ENCODE results near the gene OPCML.

The OPCML gene

DNA sequence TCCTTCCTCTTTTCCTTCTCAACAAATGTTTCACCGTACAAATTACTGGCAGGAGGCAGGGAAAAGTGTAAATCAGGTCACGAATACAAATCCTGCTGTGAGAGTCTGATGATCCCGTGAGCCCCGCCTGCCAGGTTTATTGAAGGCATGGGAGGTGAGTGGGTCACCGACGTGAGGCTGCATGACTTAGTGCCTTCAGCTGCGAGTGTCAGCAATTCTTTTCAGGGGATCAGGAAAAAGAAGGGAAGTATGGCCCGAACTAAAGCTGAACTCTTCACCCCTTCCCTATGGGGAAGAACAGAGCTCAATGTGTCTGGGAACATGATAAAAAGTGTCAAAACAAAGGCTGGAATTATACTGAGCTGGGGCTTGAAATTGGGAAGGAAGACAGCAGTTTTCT is 166.2 kb downstream of the OPCML start:
- H3K27ac ChIP-seq (replicated peaks), result no peak overlapping the region
- TF ChIP-seq GABPA (IDR thresholded peaks at IDR 0.05; ENCODE audit: low read depth) (no peak), SPI1 (IDR thresholded peaks at IDR 0.05; ENCODE audit: borderline replicate concordance, low read depth) (no peak), POLR2AphosphoS5 (IDR thresholded peaks at IDR 0.05; ENCODE audit: low read depth) (no peak)
- TF ChIP-seq, protein P1, sequence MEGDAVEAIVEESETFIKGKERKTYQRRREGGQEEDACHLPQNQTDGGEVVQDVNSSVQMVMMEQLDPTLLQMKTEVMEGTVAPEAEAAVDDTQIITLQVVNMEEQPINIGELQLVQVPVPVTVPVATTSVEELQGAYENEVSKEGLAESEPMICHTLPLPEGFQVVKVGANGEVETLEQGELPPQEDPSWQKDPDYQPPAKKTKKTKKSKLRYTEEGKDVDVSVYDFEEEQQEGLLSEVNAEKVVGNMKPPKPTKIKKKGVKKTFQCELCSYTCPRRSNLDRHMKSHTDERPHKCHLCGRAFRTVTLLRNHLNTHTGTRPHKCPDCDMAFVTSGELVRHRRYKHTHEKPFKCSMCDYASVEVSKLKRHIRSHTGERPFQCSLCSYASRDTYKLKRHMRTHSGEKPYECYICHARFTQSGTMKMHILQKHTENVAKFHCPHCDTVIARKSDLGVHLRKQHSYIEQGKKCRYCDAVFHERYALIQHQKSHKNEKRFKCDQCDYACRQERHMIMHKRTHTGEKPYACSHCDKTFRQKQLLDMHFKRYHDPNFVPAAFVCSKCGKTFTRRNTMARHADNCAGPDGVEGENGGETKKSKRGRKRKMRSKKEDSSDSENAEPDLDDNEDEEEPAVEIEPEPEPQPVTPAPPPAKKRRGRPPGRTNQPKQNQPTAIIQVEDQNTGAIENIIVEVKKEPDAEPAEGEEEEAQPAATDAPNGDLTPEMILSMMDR (IDR thresholded peaks at IDR 0.05; ENCODE audit: insufficient read depth, low read length), result no peak
- no peak for DNase-seq (ENCODE audit: low read depth in 1 of 2, low spot score in 1 of 2)

DNA sequence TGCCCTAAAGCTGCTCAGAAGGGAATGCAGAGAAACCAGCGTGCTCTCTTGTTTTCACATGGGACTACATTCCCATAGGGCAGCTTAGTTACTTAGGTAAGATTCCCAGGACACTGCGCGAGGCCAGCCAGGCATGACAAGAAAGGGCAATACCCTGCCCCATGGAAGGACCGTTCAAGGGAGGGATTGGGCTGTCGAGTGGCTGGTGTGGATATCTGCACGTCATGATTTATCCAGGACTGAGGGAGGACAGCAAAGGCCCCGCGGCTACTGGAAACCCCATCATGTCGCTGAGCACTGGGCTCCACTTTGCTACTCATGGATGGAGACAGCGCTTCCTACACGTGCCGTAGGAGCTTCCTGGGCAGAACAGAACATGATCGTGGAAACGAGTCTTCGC is 169.4 kb downstream of the OPCML start:
- no peak for TF ChIP-seq SPI1 (IDR thresholded peaks at IDR 0.05; ENCODE audit: borderline replicate concordance, low read depth)
- TF ChIP-seq POLR2AphosphoS5 (IDR thresholded peaks at IDR 0.05; ENCODE audit: low read depth), result no peak
- TF ChIP-seq GABPA (IDR thresholded peaks at IDR 0.05; ENCODE audit: low read depth), result no peak
- H3K4me3 ChIP-seq (replicated peaks; ENCODE audit: insufficient read depth, low read length), result no peak overlapping the region
- no peak for DNase-seq (ENCODE audit: low read depth in 1 of 2, low spot score in 1 of 2)
- no peaks in the 10 kb centered on the region for H3K27me3 ChIP-seq (ENCODE audit: insufficient read depth, poor library complexity, severe bottlenecking)
- no peak overlapping the region for H3K27ac ChIP-seq (replicated peaks)

More for the DNA sequence above, 166.2 kb downstream of the OPCML start:
- H3K27me3 ChIP-seq (ENCODE audit: insufficient read depth, poor library complexity, severe bottlenecking), result no peaks in the 10 kb centered on the region
- H3K4me3 ChIP-seq (replicated peaks; ENCODE audit: insufficient read depth, low read length), result no peak overlapping the region

DNA sequence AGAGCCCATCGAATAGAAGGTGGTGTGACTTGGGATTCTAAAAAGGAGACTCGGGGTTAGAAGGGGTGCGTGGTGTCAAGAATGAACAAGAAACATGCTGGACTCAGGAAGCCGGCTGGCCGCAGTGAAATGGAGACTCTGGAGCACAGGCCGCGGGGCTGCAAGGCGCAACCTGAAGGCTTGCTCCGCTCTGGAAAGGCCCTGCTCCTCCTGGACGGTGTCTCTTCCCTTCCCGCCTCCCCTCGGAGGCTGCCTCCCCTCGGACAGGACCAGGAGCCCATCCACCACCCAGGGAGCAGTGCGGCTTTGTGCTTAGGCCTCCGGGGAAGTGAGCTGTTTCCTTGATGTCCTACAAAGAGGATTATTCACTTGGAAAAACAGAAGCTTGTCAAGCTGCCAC is 170.1 kb downstream of the OPCML start:
- no peaks in the 10 kb centered on the region for H3K27me3 ChIP-seq (ENCODE audit: insufficient read depth, poor library complexity, severe bottlenecking)
- TF ChIP-seq GABPA (IDR thresholded peaks at IDR 0.05; ENCODE audit: low read depth) (no peak), POLR2AphosphoS5 (IDR thresholded peaks at IDR 0.05; ENCODE audit: low read depth) (no peak), SPI1 (IDR thresholded peaks at IDR 0.05; ENCODE audit: borderline replicate concordance, low read depth) (no peak)
- TF ChIP-seq, protein P2, sequence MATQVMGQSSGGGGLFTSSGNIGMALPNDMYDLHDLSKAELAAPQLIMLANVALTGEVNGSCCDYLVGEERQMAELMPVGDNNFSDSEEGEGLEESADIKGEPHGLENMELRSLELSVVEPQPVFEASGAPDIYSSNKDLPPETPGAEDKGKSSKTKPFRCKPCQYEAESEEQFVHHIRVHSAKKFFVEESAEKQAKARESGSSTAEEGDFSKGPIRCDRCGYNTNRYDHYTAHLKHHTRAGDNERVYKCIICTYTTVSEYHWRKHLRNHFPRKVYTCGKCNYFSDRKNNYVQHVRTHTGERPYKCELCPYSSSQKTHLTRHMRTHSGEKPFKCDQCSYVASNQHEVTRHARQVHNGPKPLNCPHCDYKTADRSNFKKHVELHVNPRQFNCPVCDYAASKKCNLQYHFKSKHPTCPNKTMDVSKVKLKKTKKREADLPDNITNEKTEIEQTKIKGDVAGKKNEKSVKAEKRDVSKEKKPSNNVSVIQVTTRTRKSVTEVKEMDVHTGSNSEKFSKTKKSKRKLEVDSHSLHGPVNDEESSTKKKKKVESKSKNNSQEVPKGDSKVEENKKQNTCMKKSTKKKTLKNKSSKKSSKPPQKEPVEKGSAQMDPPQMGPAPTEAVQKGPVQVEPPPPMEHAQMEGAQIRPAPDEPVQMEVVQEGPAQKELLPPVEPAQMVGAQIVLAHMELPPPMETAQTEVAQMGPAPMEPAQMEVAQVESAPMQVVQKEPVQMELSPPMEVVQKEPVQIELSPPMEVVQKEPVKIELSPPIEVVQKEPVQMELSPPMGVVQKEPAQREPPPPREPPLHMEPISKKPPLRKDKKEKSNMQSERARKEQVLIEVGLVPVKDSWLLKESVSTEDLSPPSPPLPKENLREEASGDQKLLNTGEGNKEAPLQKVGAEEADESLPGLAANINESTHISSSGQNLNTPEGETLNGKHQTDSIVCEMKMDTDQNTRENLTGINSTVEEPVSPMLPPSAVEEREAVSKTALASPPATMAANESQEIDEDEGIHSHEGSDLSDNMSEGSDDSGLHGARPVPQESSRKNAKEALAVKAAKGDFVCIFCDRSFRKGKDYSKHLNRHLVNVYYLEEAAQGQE (IDR thresholded peaks at IDR 0.05; ENCODE audit: insufficient replicate concordance, low read depth), result no peak
- TF ChIP-seq, protein P1 (IDR thresholded peaks at IDR 0.05; ENCODE audit: insufficient read depth, low read length), result no peak
- no peak overlapping the region for H3K4me3 ChIP-seq (replicated peaks; ENCODE audit: insufficient read depth, low read length)
- H3K27ac ChIP-seq (replicated peaks), result no peak overlapping the region
- no peak for DNase-seq (ENCODE audit: low read depth in 1 of 2, low spot score in 1 of 2)

DNA sequence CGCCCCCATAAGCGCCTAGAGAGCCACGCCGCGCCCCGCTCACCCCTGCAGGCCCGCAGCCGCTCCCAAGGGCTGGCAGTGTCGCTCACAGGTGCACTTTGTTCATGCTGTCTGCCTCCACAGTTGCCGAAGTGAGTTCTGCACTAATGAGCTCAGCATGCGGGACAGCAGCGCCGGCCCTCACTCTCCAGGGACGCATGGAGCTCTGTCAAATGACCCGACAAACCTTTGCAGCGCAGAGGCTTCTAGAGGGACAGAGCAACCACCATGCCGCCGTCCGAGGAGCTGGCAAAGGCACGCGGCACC is 170.7 kb downstream of the OPCML start:
- DNase-seq (ENCODE audit: low read depth in 1 of 2, low spot score in 1 of 2), result no peak
- H3K27ac ChIP-seq (replicated peaks), result no peak overlapping the region

More for the DNA sequence above, 170.7 kb downstream of the OPCML start:
- Histone ChIP-seq H3K27me3 (ENCODE audit: insufficient read depth, poor library complexity, severe bottlenecking) (no peaks in the 10 kb centered on the region), H3K4me3 (replicated peaks; ENCODE audit: insufficient read depth, low read length) (no peak overlapping the region)
- TF ChIP-seq, protein P2 (IDR thresholded peaks at IDR 0.05; ENCODE audit: insufficient replicate concordance, low read depth), result no peak
- TF ChIP-seq GABPA (IDR thresholded peaks at IDR 0.05; ENCODE audit: low read depth) (no peak), SPI1 (IDR thresholded peaks at IDR 0.05; ENCODE audit: borderline replicate concordance, low read depth) (no peak), POLR2AphosphoS5 (IDR thresholded peaks at IDR 0.05; ENCODE audit: low read depth) (no peak)
- TF ChIP-seq, protein P1 (IDR thresholded peaks at IDR 0.05; ENCODE audit: insufficient read depth, low read length), result no peak

Measured in HL-60 (cell line).